Measurements from ENCODE around the gene MORF4L1. TPM values are rescaled to one million over a fixed set of nuclear protein-coding genes. Genes with fewer than 3 reads are reported as not detected.

Gene MORF4L1
- total RNA-seq, 5 donors from 2014 or later (not counting 1 experiment from before 2014, with no cell fraction given), result 208 to 388 (median 232) TPM

DNA sequence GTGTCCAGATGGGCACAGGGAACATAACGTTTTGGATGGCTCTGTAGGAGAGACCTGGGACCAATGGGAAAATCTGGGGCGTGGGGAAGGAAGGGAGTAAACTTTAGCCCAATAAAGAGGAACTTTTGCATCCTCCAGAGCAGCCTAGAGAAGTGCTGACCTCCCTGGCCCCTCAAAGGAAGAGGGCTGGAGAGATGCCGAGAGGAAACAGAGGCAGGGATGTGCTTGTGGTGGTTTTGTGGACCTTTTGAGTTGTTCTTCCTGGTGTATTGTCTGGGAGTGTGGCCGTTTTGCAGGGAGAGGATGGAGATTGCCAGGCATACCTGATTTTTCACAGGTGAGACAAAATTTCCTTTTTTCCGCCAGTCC is 61.9 kb downstream of the MORF4L1 start:
- CTCF ChIA-PET, result no interaction called here
- H3K4me3 ChIP-seq (ENCODE audit: control insufficient read depth in 1 of 2, extremely low read depth in 1 of 2, low read length in 1 of 2), result no peak overlapping the region
- ATAC-seq (replicated peaks in 1 of 4), result no peak
- no peaks in the 10 kb centered on the region for H3K36me3 ChIP-seq (ENCODE audit: control insufficient read depth in 2 of 2, extremely low read depth in 1 of 2, insufficient read depth in 1 of 2, low read length in 1 of 2)
- POLR2A ChIA-PET, result no interaction called here
- WGBS (ENCODE audit: insufficient coverage), result 67% methylated on average over 3 of the region's 5 CpGs
- H3K4me1 ChIP-seq (ENCODE audit: control insufficient read depth in 1 of 2, extremely low read depth in 1 of 2, insufficient read depth in 2 of 2, low read length in 2 of 2), result peaks cover 5 to 12% of the 10 kb centered on the region in 2 experiments
- DNase-seq, result no peak
- H3K9me3 ChIP-seq, result no peaks in the 10 kb centered on the region
- H3K27ac ChIP-seq (ENCODE audit: low read length), result no peak overlapping the region
- Mint-ChIP-seq H3K36me3 (peaks cover 3% of the 10 kb centered on the region), H3K4me1 (peaks cover 13 to 24% (median 13%) of the 10 kb centered on the region in 3 donors), H3K27ac (no peak overlapping the region), H3K4me3 (no peak overlapping the region), H3K9me3 (no peaks in the 10 kb centered on the region), H3K27me3 (peaks cover 4 to 10% of the 10 kb centered on the region in 2 donors)
- peaks cover 0 to 4% of the 10 kb centered on the region in 2 experiments for H3K27me3 ChIP-seq (replicated peaks in 1 of 2; ENCODE audit: control insufficient read depth in 2 of 2, extremely low read depth in 1 of 2, insufficient read depth in 2 of 2, low read length in 1 of 2)

GRCh38 chr15:78937132-78937739 is 64.5 kb downstream of the MORF4L1 start:
- Histone ChIP-seq H3K9me3 (no peaks in the 10 kb centered on the region), H3K4me1 (ENCODE audit: control insufficient read depth in 1 of 2, extremely low read depth in 1 of 2, insufficient read depth in 2 of 2, low read length in 2 of 2) (peaks cover 5 to 14% of the 10 kb centered on the region in 2 experiments), H3K27me3 (replicated peaks in 1 of 2; ENCODE audit: control insufficient read depth in 2 of 2, extremely low read depth in 1 of 2, insufficient read depth in 2 of 2, low read length in 1 of 2) (peaks cover 0 to 4% of the 10 kb centered on the region in 2 experiments), H3K27ac (ENCODE audit: low read length) (no peak overlapping the region), H3K4me3 (ENCODE audit: control insufficient read depth in 1 of 2, extremely low read depth in 1 of 2, low read length in 1 of 2) (no peak overlapping the region), H3K36me3 (ENCODE audit: control insufficient read depth in 2 of 2, extremely low read depth in 1 of 2, insufficient read depth in 1 of 2, low read length in 1 of 2) (no peaks in the 10 kb centered on the region)
- peaks cover 13 to 27% (median 13%) of the 10 kb centered on the region in 3 donors for H3K4me1 Mint-ChIP-seq
- WGBS (ENCODE audit: insufficient coverage), result 22% methylated on average over 12 of the region's 14 CpGs
- peak overlapping the region; percentile 73 to 78 for H3K27ac Mint-ChIP-seq
- ChIA-PET CTCF (interaction anchor here in 1 of 2 donors (0.6 kb wide), 1 partner anchor 181 kb away, joined by 3 read pairs; no protein-coding TSS in a partner anchor), POLR2A (no interaction called here)
- peaks cover 4 to 10% of the 10 kb centered on the region in 2 donors for H3K27me3 Mint-ChIP-seq
- DNase-seq (no peak), ATAC-seq (replicated peaks in 1 of 4) (peak in 3 of 4 experiments; percentile 33 to 50 (median 42))
- no peaks in the 10 kb centered on the region for H3K9me3 Mint-ChIP-seq
- peaks cover 3% of the 10 kb centered on the region for H3K36me3 Mint-ChIP-seq
- peak overlapping the region in 1 of 3 donors; percentile 40 for H3K4me3 Mint-ChIP-seq

- POLR2A ChIA-PET, result interaction anchor here in 1 of 2 donors (0.6 kb wide), 1 partner anchor 79 kb away, joined by 8 read pairs; no protein-coding TSS in a partner anchor
- WGBS (ENCODE audit: insufficient coverage), result 0% methylated on average over 1 of the region's 6 CpGs
- H3K36me3 Mint-ChIP-seq, result peaks cover 3% of the 10 kb centered on the region
- Histone ChIP-seq H3K36me3 (ENCODE audit: control insufficient read depth in 2 of 2, extremely low read depth in 1 of 2, insufficient read depth in 1 of 2, low read length in 1 of 2) (no peaks in the 10 kb centered on the region), H3K27ac (ENCODE audit: low read length) (peak overlapping the region; percentile 62), H3K4me3 (ENCODE audit: control insufficient read depth in 1 of 2, extremely low read depth in 1 of 2, low read length in 1 of 2) (peak overlapping the region in 1 of 2 donors; percentile 16), H3K9me3 (no peaks in the 10 kb centered on the region), H3K27me3 (replicated peaks in 1 of 2; ENCODE audit: control insufficient read depth in 2 of 2, extremely low read depth in 1 of 2, insufficient read depth in 2 of 2, low read length in 1 of 2) (peaks cover 2 to 6% of the 10 kb centered on the region in 2 experiments), H3K4me1 (ENCODE audit: control insufficient read depth in 1 of 2, extremely low read depth in 1 of 2, insufficient read depth in 2 of 2, low read length in 2 of 2) (peaks cover 5 to 17% of the 10 kb centered on the region in 2 experiments)
- peak overlapping the region; percentile 63 to 71 for H3K27ac Mint-ChIP-seq
- H3K4me3 Mint-ChIP-seq, result peak overlapping the region; percentile 20 to 31 (median 21)
- H3K4me1 Mint-ChIP-seq, result peaks cover 13 to 36% (median 13%) of the 10 kb centered on the region in 3 donors
- DNase-seq (peak in 4 of 35 experiments; percentile 13 to 45 (median 17)), ATAC-seq (replicated peaks in 1 of 4) (peak in 3 of 4 experiments; percentile 35 to 82 (median 45))
- peaks cover 7 to 14% of the 10 kb centered on the region in 2 donors for H3K27me3 Mint-ChIP-seq
- CTCF ChIA-PET, result no interaction called here
- H3K9me3 Mint-ChIP-seq, result no peaks in the 10 kb centered on the region
These were observed 66.2 kb downstream of the MORF4L1 start for GRCh38 chr15:78938658-78939488.

DNA sequence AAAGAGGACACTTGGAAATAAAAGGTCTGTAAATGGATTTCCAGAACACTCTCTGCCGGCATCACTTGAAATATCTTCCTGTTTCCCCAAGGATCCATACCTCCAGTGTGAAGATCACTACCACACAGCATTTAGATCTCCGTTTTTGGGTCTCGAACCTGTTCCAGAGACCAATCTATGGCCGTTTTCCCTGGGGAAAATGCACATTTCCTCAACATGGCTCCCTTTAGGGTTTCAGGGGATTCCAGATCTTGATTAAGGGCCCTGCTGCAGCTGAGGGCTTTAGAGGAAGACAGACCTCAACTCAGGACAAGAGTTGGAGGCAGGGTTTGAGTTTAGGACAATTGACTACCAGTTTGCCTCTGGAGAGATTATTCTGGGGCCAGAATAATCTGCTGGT is 70.1 kb downstream of the MORF4L1 start:
- peaks cover 8 to 14% of the 10 kb centered on the region in 2 donors for H3K27me3 Mint-ChIP-seq
- ATAC-seq (replicated peaks in 1 of 4), result no peak
- no peak overlapping the region for H3K4me3 ChIP-seq (ENCODE audit: control insufficient read depth in 1 of 2, extremely low read depth in 1 of 2, low read length in 1 of 2)
- 87% methylated on average over 3 of the region's 4 CpGs for WGBS (ENCODE audit: insufficient coverage)
- H3K36me3 ChIP-seq (ENCODE audit: control insufficient read depth in 2 of 2, extremely low read depth in 1 of 2, insufficient read depth in 1 of 2, low read length in 1 of 2), result no peaks in the 10 kb centered on the region
- no peaks in the 10 kb centered on the region for H3K9me3 ChIP-seq
- H3K4me1 Mint-ChIP-seq, result peaks cover 9 to 33% (median 17%) of the 10 kb centered on the region in 3 donors
- no peak for DNase-seq
- no peak overlapping the region for H3K27ac ChIP-seq (ENCODE audit: low read length)
- ChIA-PET POLR2A (no interaction called here), CTCF (no interaction called here)
- H3K36me3 Mint-ChIP-seq, result peaks cover 3% of the 10 kb centered on the region
- H3K4me1 ChIP-seq (ENCODE audit: control insufficient read depth in 1 of 2, extremely low read depth in 1 of 2, insufficient read depth in 2 of 2, low read length in 2 of 2), result peaks cover 4 to 26% of the 10 kb centered on the region in 2 experiments
- no peaks in the 10 kb centered on the region for H3K9me3 Mint-ChIP-seq
- no peak overlapping the region for H3K27ac Mint-ChIP-seq
- H3K27me3 ChIP-seq (replicated peaks in 1 of 2; ENCODE audit: control insufficient read depth in 2 of 2, extremely low read depth in 1 of 2, insufficient read depth in 2 of 2, low read length in 1 of 2), result peaks cover 2 to 24% of the 10 kb centered on the region in 2 experiments
- no peak overlapping the region for H3K4me3 Mint-ChIP-seq

DNA sequence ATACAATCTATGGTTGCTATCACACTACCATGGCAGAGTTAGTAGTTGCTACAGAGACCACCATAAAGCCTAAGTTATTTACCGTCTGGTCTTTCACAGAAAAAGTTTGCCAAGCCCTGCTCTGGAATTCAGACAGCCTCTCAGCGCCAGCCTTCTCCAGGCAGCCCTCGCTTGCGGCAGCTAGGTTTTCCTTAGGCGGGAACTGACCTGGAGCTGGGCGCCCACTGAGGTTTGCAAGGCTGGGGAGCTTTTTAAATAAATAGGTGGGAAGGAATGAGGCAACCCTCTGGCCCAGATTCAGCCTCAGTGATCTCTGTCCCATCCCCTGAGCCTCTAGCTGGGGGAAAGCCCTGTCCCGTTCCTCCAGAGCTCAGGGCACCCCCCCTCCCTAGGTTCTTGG is 71.0 kb downstream of the MORF4L1 start:
- Mint-ChIP-seq H3K36me3 (no peaks in the 10 kb centered on the region), H3K27ac (peak overlapping the region in 1 of 2 donors; percentile 59), H3K27me3 (peaks cover 4 to 8% of the 10 kb centered on the region in 2 donors), H3K4me3 (peak overlapping the region; percentile 68 to 80 (median 73)), H3K9me3 (no peaks in the 10 kb centered on the region), H3K4me1 (peaks cover 4 to 27% (median 11%) of the 10 kb centered on the region in 3 donors)
- Histone ChIP-seq H3K4me1 (ENCODE audit: control insufficient read depth in 1 of 2, extremely low read depth in 1 of 2, insufficient read depth in 2 of 2, low read length in 2 of 2) (peaks cover 2 to 26% of the 10 kb centered on the region in 2 experiments), H3K27me3 (replicated peaks in 1 of 2; ENCODE audit: control insufficient read depth in 2 of 2, extremely low read depth in 1 of 2, insufficient read depth in 2 of 2, low read length in 1 of 2) (peaks cover 2 to 25% of the 10 kb centered on the region in 2 experiments), H3K9me3 (no peaks in the 10 kb centered on the region), H3K27ac (ENCODE audit: low read length) (no peak overlapping the region), H3K4me3 (ENCODE audit: control insufficient read depth in 1 of 2, extremely low read depth in 1 of 2, low read length in 1 of 2) (peak overlapping the region in 1 of 2 donors; percentile 60), H3K36me3 (ENCODE audit: control insufficient read depth in 2 of 2, extremely low read depth in 1 of 2, insufficient read depth in 1 of 2, low read length in 1 of 2) (no peaks in the 10 kb centered on the region)
- no peak for DNase-seq
- WGBS (ENCODE audit: insufficient coverage), result 69% methylated on average over 2 of the region's 7 CpGs
- ATAC-seq (replicated peaks in 1 of 4), result no peak
- ChIA-PET POLR2A (no interaction called here), CTCF (interaction anchor here in 1 of 2 donors (0.5 kb wide), 1 partner anchor 46 kb away, joined by 3 read pairs; no protein-coding TSS in a partner anchor)

DNA sequence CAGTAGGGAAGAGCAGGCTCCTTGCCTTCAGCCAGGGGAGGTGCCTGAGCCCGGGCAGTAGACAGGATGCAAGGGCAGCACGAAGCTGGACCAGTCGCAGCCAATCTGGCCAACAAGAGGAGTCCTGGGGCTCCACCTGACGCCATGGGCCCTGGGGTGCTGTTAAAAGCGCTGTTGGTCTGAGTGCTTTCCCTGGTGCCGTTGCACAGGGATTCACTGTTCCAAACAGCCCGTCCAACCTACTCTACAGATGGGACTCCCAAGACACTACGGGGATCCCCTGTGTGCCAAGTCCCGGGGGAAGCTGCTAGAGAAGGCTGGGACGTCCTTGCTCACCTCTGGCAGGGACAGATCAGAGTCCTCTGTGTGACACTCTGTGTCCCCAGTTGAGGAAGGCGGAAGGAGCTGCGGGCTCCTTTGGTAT is 71.5 kb downstream of the MORF4L1 start:
- no peaks in the 10 kb centered on the region for H3K9me3 ChIP-seq
- H3K27ac ChIP-seq (ENCODE audit: low read length), result peak overlapping the region; percentile 51
- H3K27ac Mint-ChIP-seq, result no peak overlapping the region
- WGBS (ENCODE audit: insufficient coverage), result 51% methylated on average over 9 of the region's 12 CpGs
- peaks cover 2 to 22% (median 7%) of the 10 kb centered on the region in 3 donors for H3K4me1 Mint-ChIP-seq
- ATAC-seq (replicated peaks in 1 of 4), result peak in 3 of 4 experiments; percentile 6 to 18 (median 13)
- H3K4me3 ChIP-seq (ENCODE audit: control insufficient read depth in 1 of 2, extremely low read depth in 1 of 2, low read length in 1 of 2), result peak overlapping the region; percentile 60 to 64
- DNase-seq, result peak in 1 of 35 experiments; percentile 7
- H3K27me3 Mint-ChIP-seq, result peaks cover 4 to 5% of the 10 kb centered on the region in 2 donors
- POLR2A ChIA-PET, result interaction anchor here in 1 of 2 donors (0.5 kb wide), 1 partner anchor 64 kb away, joined by 8 read pairs; no protein-coding TSS in a partner anchor
- peak overlapping the region; percentile 68 to 80 (median 73) for H3K4me3 Mint-ChIP-seq
- peaks cover 2 to 25% of the 10 kb centered on the region in 2 experiments for H3K27me3 ChIP-seq (replicated peaks in 1 of 2; ENCODE audit: control insufficient read depth in 2 of 2, extremely low read depth in 1 of 2, insufficient read depth in 2 of 2, low read length in 1 of 2)
- no peaks in the 10 kb centered on the region for H3K36me3 Mint-ChIP-seq
- no peaks in the 10 kb centered on the region for H3K36me3 ChIP-seq (ENCODE audit: control insufficient read depth in 2 of 2, extremely low read depth in 1 of 2, insufficient read depth in 1 of 2, low read length in 1 of 2)
- CTCF ChIA-PET, result interaction anchor here in 1 of 2 donors (0.5 kb wide), 1 partner anchor 47 kb away, joined by 3 read pairs; no protein-coding TSS in a partner anchor
- no peaks in the 10 kb centered on the region for H3K9me3 Mint-ChIP-seq
- H3K4me1 ChIP-seq (ENCODE audit: control insufficient read depth in 1 of 2, extremely low read depth in 1 of 2, insufficient read depth in 2 of 2, low read length in 2 of 2), result peaks cover 2 to 26% of the 10 kb centered on the region in 2 experiments

Data from T-cell (primary cell).